ENCODE results near the gene ABHD17C. TPM values are rescaled to one million over a fixed set of nuclear protein-coding genes. Genes with fewer than 3 reads are reported as not detected.
"Not testable (repeated sequence)": the region's sequence is repeated elsewhere in the genome, so short reads cannot be mapped to it uniquely, and the experiment has no call there.

The ABHD17C gene
- total RNA-seq: 8.5 TPM
- long read RNA-seq, transcript ABHD17C-201 (3 exons, 2,368 nt): major isoform, 26 of 29 reads
- long read RNA-seq, partial matches to known transcripts: 0 of 29 reads
- long read RNA-seq, other reads (novel, unspliced or antisense): 3 of 29 reads

DNA sequence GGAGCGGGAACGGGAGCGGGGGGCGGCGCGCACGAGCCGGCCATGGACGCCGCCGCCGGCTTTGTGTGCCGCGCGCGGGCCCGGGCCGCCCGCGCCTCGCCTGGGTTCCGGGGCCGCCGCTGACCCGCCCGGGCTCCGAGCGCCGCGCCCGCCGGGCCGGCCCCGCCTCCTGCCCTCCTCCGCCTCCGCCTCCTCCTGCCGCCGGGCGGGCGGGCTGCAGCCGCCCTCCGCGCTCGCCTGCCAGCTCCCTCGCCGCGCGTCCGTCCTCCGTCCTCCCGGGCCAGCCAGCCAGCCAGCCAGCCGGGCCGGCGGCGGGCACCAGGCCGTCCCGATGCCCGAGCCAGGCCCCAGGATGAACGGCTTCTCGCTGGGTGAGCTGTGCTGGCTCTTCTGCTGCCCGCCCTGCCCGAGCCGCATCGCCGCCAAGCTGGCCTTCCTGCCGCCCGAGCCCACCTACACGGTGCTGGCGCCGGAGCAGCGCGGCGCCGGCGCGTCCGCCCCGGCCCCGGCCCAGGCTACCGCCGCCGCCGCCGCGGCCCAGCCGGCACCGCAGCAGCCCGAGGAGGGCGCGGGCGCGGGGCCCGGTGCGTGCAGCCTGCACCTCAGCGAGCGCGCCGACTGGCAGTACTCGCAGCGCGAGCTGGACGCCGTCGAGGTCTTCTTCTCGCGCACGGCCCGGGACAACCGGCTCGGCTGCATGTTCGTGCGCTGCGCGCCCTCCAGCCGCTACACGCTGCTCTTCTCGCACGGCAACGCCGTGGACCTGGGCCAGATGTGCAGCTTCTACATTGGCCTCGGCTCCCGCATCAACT, at the start of gene ABHD17C:
TSS of gene ABHD17C (plus strand) at position 212 of the 812 bp plus-strand sequence. CDS start at position 332, 120 bp downstream.
- peak; percentile 80 for DNase-seq (ENCODE audit: low spot score)
- intact Hi-C loops (cut with DNase I): loop anchor here (10.0 kb wide), 1 partner anchor 49 kb away; no protein-coding TSS in a partner anchor

DNA sequence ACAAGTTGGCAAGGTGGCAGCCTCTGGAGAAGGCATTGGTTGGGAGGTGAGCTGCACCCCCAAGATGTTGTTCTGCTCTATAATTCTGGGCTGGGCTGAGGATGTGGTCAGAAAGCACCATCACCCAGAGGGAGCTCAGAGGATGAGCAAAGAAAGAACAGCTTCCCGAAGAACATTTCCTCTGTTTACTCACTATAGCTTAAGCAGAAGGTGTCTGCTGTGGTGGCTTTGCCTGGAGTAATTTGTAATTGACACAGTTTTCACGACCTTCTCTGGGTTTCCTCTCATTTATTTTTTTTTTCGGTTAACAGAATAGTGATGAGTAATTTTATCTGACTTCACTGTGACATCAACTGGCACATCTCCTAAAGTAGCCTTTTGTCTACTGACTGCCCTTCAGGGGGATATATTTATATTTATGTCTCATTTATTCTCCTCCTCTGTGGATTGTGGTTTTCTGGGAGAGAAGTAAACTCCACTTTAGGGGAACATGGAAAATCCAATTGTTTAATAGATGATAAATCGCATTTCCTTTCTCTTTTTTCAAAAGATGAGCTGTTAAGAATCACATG, 49.5 kb upstream of the ABHD17C start:
- DNase-seq (ENCODE audit: low spot score): no peak
- intact Hi-C loops (cut with DNase I): no loop called here

DNA sequence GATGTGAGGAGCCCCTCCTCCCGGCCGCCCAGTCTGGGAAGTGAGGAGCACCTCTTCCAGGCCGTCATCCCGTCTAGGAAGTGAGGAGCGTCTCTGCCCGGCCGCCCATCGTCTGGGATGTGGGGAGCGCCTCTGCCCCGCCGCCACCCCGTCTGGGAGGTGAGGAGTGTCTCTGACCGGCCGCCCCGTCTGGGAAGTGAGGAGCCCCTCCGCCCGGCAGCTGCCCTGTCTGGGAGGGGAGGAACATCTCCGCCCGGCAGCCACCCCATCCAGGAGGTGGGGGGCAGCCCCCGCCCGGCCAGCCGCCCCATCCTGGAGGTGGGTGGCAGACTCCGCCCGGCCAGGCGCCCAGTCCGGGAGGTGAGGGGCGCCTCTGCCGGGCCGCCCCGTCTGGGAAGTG, 47.7 kb upstream of the ABHD17C start:
- DNase-seq (ENCODE audit: low spot score); intact Hi-C loops (cut with DNase I): not testable (repeated sequence)

DNA sequence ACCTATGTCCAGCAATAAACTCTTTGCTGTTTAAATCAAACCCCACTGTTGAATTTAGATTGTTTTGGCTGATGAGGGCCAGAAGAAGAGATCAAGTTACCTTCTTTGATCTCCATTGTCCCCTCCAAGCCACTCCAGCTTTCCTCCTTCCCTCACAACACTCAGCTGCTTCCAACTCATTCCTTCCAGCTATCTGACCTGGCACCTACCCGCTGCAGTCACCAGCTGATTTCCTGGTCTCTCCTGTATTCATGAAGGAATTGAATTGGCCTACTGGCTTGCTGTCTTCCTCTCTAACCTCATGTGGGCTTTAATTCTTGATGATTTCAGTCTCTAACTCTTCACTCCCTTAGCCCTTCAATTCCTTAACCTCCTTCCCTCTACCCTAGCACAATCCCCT, 40.8 kb upstream of the ABHD17C start:
- DNase-seq (ENCODE audit: low spot score): no peak
- intact Hi-C loops (cut with DNase I): no loop called here

DNA sequence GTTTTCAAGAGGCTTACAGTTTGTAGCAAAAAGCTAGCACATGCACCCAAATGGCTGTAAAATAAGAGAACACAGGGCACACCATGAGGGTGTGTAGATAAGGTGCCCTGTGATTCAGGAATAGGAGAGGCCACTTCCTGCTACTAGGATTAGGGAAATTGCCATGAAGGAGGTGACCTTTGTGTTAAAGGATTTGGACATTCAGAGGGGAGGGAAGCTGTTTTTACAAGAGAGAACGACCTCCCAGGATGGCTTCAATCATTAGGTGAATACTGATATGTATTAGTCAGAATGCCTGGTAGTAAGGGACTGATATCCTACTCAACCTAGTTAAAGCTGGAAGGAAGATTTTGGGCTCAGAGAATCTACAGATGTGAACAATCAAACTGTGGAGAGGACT, 35.7 kb upstream of the ABHD17C start:
- DNase-seq (ENCODE audit: low spot score): no peak
- intact Hi-C loops (cut with DNase I): no loop called here

DNA sequence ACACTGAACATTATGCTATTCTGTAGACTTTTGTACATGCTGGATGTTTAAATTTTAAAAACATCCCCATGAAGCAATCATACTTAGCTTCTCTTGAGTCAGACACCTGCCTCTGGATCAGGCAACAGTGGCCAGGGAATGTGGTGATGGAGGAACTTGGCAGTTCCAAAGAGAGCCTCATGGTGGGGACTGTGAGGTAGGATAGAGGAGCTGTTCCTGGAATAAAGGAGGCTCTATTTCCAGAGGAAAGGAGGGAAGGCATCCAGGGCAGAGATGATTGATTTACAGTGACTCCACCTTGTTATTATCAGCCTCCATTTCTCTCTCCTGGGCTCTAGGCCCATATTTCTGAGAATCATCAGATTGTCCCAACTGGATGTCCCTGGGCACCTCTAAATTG, 35.0 kb upstream of the ABHD17C start:
- DNase-seq (ENCODE audit: low spot score): no peak
- intact Hi-C loops (cut with DNase I): no loop called here

DNA sequence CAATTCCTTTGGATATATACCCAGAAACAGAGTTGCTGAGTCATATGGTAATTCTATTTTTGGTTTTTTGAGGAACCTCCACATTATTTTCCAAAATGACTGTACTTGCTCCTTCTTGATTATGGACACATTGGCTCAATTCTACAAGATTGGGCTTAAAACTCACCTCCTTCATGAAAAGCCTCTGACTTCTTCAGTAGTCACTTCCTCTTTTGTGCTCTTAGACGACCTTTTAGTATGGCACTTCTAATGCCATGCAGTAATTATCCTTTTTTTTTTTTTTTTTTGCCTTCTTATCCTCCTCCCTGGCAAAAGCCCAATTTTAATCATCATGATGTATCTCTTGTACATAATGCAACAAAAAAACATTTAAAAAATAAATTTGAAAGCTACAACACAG, 33.0 kb upstream of the ABHD17C start:
- intact Hi-C loops (cut with DNase I): no loop called here
- no peak for DNase-seq (ENCODE audit: low spot score)

DNA sequence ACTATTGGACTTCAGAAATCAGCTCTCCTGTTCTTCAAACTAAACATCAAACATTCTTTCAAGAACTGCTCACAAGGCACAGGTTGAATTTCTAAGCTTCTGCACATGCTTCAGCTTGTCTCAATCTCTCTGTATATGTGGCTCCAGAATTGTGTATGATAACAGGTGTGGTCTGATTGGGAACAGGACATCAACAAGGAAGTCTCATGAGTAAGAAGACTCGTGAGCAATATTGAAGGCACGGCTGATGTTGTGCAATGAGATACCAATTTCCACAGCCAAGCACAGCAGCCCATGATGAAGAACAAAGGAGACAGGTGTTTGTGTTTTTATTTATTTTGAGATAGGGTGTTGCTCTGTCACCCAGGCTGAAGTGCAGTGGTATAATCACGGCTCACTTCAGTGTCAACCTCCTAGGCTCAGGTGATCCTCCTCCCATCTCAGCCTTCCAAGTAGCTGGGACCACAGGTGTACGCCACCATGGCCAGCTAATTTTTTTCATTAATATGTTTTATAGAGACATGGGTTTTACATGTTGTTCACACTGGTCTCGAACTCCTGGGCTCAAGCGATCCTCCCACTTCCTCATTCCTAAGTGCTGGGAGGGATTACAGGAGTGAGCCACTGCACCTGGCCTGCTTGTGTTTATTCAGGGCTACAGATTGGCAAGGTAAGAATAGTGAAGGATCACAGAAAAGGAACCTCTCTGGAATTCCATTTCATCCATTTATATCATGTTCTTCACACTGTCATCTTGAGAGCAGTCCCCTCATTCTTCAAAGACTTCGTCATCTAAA, 32.2 kb upstream of the ABHD17C start:
- intact Hi-C loops (cut with DNase I): no loop called here
- no peak for DNase-seq (ENCODE audit: low spot score)

DNA sequence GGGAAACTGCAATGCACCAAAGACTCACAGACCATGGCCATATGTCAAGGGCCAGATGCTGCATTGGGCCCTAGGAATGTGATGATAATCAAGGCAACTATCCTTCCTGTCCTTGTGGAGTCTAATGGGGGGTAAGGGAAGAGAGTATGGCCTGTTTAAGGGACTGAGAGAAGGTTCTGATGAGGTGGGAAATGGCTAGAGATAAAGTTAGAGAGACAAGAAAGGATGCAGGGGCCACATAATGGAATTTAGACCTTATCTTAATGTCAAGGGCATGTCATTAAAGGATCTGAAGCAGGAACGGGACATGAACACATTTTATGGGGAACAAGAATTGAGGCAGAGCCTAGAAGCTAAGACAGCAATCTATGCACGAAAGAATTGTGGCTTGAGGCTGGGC, 30.0 kb upstream of the ABHD17C start:
- intact Hi-C loops (cut with DNase I): no loop called here
- DNase-seq (ENCODE audit: low spot score): no peak

GRCh38 chr15:80667936-80668335, 27.2 kb upstream of the ABHD17C start:
- no peak for DNase-seq (ENCODE audit: low spot score)
- intact Hi-C loops (cut with DNase I): no loop called here

- intact Hi-C loops (cut with DNase I): no loop called here
- DNase-seq (ENCODE audit: low spot score): no peak
These were observed 26.4 kb upstream of the ABHD17C start for GRCh38 chr15:80668546-80669236.

DNA sequence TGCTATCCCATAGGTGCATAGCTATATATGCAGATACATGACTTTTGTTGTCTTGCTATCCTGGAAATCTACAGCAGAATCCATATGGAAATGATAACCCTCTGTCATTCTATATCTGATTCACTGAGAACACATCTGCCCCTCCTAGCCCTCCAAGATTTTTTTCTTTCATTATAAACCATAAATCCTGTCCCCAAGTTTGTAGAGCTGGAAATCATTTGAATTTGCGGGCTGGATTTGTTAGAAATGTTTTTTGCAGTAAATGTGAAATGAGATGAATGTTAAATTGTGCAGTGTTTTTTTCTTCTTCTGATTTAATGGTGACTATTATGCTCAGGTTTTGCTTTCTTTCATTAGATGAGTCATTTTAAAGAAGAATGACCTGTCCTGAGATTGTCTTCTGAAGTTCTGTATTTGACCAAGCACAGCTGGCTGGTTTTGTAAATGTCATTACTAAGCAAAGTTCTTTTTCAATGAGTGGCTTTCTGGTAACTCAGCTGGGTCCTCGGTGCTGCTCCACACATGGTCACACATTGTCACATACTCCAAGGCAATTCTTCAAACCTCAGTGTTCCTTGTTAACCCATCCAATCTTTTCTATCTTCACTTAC, 25.3 kb upstream of the ABHD17C start:
- intact Hi-C loops (cut with DNase I): loop anchor here (10.0 kb wide), 1 partner anchor 265 kb away; no protein-coding TSS in a partner anchor
- no peak for DNase-seq (ENCODE audit: low spot score)

DNA sequence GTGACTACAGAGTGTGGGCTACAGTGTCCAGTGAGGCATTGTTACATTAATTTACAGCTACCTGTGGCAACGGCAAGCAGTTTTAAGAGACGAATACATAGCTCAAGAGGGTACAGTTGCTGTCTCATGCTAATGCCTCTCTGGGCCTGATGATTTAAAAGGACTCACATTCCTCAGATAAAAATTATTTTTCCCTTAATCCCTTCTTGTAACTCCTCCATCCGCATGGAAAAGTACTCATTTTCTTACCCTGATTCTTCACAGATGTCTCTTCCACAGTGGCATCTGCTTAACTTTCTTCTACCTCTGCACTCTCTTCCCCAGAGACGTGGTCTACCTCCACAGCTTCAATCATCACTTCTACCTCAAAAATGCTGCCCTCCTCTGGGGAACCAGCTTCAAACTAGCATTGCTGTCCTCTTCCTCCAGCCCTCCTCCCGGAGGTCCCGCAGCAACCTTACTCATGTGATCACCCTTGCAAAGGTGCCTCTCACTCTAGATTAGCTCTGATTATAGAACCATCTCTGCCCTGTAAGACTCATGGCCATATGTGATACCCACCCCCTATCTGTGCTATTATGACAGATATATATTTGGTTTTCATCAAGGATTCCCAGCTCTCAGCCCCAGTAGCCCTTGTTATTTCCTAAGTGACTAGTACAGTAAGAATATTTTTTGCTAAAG, 21.4 kb upstream of the ABHD17C start:
- intact Hi-C loops (cut with DNase I): loop anchor here (10.0 kb wide), 1 partner anchor 261 kb away; no protein-coding TSS in a partner anchor
- DNase-seq (ENCODE audit: low spot score): no peak

DNA sequence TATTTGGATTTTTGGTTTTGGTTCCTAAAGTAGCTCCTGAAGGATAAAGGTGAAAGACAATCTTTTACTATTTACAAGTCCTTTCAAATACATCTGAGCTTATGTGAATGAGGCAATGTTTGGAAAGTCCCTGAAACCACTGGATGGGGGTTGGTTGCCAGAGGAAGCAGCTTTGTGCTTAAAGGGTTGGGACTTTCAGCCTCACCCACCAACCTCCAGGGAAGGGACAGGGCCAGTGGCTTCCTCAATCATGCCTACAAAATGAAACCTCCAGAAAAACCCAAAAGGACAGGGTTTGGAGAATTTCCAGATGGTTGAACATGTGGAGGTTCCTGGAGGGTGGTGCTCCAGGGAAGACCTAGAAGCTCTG, 20.9 kb upstream of the ABHD17C start:
- intact Hi-C loops (cut with DNase I): loop anchor here (10.0 kb wide), 1 partner anchor 261 kb away; no protein-coding TSS in a partner anchor
- no peak for DNase-seq (ENCODE audit: low spot score)

DNA sequence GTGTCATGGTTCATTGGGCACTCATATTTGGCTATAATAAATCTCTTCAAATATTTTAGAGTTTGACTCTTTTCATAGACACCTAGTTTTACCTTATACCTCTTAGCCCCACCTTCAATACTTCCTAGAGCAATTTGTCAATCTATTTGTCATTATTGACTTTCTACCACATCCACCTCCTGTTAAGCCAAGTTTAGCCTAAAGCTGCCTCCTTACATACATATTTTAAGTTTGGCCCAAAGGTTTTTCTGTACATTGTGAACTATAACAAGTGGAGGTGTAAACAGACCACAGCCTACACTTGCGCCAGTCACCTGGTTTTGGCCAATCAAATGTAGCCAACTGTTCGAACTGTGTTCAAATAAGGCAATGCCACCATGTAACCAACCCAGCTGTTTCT, 18.1 kb upstream of the ABHD17C start:
- intact Hi-C loops (cut with DNase I): loop anchor here (10.0 kb wide), 1 partner anchor 258 kb away; no protein-coding TSS in a partner anchor
- DNase-seq (ENCODE audit: low spot score): no peak

- intact Hi-C loops (cut with DNase I): loop anchor here (10.0 kb wide), 1 partner anchor 256 kb away; no protein-coding TSS in a partner anchor
- no peak for DNase-seq (ENCODE audit: low spot score)
These were observed 15.8 kb upstream of the ABHD17C start for GRCh38 chr15:80679167-80679803.

DNA sequence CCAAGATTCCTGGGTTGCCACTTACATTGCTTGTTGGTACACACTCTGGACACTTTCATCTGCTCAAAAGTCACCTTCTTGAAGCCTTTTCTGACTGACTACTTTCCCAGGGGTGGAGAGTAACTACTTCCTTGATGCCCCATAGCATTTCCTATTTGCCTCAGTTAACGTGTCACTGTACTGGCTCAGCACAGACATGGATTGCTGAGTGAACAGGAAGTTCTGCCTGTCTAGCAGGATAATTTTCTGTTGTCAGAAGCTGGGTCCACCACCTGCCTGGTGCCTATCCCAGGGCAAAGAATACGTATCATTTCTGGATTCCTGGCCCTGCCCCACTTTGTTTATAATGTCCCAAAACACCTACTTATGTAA, 15.3 kb upstream of the ABHD17C start:
- intact Hi-C loops (cut with DNase I): loop anchor here (10.0 kb wide), 1 partner anchor 255 kb away; no protein-coding TSS in a partner anchor
- no peak for DNase-seq (ENCODE audit: low spot score)

- DNase-seq (ENCODE audit: low spot score): no peak
- intact Hi-C loops (cut with DNase I): no loop called here
These were observed 12.9 kb upstream of the ABHD17C start for GRCh38 chr15:80682201-80682600.

Data from cardiac septum (tissue), 1 donor.